ENCODE data around the gene LIPE.
"Not testable (repeated sequence)": the region's sequence is repeated elsewhere in the genome, so short reads cannot be mapped to it uniquely, and the experiment has no call there.

Gene LIPE, protein sequence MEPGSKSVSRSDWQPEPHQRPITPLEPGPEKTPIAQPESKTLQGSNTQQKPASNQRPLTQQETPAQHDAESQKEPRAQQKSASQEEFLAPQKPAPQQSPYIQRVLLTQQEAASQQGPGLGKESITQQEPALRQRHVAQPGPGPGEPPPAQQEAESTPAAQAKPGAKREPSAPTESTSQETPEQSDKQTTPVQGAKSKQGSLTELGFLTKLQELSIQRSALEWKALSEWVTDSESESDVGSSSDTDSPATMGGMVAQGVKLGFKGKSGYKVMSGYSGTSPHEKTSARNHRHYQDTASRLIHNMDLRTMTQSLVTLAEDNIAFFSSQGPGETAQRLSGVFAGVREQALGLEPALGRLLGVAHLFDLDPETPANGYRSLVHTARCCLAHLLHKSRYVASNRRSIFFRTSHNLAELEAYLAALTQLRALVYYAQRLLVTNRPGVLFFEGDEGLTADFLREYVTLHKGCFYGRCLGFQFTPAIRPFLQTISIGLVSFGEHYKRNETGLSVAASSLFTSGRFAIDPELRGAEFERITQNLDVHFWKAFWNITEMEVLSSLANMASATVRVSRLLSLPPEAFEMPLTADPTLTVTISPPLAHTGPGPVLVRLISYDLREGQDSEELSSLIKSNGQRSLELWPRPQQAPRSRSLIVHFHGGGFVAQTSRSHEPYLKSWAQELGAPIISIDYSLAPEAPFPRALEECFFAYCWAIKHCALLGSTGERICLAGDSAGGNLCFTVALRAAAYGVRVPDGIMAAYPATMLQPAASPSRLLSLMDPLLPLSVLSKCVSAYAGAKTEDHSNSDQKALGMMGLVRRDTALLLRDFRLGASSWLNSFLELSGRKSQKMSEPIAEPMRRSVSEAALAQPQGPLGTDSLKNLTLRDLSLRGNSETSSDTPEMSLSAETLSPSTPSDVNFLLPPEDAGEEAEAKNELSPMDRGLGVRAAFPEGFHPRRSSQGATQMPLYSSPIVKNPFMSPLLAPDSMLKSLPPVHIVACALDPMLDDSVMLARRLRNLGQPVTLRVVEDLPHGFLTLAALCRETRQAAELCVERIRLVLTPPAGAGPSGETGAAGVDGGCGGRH

DNA sequence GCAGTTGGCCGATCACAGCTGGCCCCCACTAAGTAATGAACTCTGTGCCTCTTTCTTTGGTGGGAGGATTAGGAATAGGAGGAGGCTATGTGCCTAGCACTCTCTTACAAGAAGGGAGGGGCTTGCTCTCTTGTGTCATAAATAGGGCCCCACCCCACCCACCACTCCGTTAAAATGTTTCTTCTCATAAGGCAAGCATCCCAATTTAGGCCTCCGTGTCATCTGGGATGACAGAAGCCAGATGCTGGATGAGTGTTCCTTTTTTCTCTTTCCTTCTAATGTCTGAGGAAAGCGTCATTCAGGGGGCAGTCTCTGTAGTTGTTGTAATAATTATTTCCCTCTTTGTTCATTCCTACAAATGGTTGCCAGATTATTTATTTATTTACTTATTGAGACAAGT, at the start of gene LIPE:
TSS of gene LIPE (minus strand) at position 76 of the 400 bp plus-strand sequence. CDS start 239 bp downstream, outside the sequence.
- DNase-seq (ENCODE audit: low read depth in 2 of 2, low spot score in 1 of 2): no peak

DNA sequence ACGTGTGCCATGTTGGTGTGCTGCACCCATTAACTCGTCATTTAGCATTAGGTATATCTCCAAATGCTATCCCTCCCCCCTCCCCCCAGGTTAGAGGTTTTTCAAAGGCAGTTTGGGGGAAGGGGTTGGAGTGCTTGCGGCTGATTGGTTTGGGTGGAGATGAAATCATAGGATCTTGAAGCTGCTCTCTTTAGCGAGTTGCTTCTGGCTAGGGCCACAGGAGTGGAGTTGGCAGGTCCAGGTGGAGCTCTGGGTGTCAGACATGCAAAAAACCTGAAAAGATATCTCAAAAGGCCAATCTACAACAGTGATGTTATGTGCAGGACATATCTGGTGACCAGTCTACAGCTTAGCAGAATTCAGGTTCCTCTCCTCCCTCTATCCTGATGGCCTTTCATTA, 48.2 kb upstream of the LIPE start:
- DNase-seq (ENCODE audit: low read depth in 2 of 2, low spot score in 1 of 2): no peak

DNA sequence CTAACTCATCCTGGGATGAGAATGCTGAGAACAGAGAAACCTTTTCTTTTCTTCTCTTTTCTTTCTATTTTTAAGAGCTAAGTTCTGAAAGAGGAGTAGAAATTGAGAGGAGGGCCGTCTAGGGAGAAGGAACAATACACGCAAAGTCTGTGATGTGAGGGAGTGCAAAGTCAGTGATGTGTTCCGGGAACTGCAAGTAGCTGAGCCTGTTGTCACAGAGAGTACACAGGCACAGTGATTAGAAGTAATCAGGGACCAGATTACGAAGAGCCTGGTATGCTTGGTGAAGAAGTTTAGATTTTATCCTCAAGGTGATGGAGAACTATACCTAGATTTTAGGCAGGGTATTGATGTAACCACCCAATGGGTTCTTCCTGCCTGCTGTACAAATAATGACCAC, 47.6 kb upstream of the LIPE start:
- DNase-seq (ENCODE audit: low read depth in 2 of 2, low spot score in 1 of 2): no peak

DNA sequence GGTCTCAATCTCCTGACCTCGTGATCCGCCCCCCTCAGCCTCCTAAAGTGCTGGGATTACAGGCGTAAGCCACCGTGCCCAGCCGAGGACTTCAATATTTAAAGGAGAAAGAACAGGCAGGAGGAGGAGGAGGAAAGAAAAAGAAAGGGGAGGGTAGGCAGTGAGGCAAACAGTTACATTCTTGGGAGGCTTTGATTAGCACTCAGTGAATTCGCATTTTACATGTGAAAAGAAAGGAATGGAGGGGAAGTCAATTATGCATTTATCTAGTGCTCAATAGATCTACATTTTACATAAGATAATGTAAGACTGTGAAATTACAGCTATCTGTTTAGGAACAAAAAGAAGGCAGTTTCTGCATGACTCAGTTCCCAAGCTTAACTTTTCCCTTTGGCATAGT, 46.5 kb upstream of the LIPE start:
- no peak for DNase-seq (ENCODE audit: low read depth in 2 of 2, low spot score in 1 of 2)

DNA sequence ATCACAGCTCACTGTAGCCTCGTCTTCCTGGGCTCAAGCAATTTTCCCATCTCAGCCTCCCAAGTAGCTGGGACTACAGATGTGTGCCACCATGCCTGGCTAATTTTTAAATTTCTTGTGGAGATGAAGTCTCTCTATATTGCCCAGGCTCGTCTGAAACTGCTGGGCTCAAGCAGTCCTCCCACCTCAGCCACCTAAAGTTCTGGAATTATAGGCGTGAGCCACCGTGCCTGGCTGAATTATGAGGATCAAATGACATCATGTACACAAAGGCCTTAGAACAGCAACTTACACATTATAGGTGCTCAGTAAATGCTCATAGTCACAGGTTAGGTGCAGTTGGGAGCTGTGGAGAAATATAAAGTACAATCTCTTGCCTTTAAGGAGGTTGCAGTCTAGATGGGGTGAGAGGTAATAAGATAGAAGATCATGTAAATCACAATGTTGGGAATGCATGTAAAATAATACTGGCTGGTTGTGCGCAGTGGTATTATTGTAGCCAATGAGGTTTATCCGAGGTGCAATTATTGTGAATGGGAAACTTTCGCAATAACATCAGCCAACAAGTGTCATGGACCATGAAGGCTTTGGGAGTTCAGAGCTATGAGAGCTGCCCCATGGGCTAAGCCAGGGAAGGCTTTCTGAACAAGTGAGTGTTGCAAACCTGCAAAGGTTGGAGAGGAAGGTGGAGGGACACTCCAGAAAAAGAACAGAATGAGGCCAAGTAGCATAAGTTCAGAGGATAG, 45.4 kb upstream of the LIPE start:
- no peak for DNase-seq (ENCODE audit: low read depth in 2 of 2, low spot score in 1 of 2)

DNA sequence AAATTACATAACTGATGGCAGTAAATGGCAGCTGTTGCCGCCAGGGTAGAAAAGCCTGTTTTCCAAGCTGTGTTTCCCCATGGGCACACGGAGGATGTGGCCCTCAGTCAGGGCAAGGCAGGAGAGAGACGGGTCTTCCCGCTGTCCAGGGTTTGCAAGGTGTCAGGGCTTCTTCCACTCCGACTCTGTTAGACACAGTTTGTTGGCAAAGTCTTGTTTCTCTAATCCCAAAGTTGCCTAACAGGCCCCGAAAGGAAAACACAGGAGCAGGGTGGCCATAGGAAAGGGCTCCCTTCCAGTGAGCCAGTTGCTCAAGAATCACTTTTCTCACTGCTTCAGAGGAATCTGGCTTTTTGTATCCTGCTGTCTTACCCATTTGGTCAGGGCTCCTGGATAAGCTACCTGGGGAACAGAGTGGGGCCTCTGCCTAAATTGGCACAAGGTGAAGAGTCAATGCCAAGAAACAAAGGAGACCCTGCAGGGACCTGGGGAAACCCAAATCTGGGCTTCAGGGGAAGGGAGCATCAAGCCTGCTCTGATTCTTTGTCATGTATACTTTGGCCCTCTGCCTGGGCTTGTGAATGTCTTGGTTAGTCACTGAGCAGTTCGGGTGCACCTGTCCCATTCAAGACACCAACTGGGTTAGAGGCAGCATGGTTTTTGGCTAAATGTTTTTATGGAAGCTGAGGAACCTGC, 44.5 kb upstream of the LIPE start:
- no peak for DNase-seq (ENCODE audit: low read depth in 2 of 2, low spot score in 1 of 2)

DNA sequence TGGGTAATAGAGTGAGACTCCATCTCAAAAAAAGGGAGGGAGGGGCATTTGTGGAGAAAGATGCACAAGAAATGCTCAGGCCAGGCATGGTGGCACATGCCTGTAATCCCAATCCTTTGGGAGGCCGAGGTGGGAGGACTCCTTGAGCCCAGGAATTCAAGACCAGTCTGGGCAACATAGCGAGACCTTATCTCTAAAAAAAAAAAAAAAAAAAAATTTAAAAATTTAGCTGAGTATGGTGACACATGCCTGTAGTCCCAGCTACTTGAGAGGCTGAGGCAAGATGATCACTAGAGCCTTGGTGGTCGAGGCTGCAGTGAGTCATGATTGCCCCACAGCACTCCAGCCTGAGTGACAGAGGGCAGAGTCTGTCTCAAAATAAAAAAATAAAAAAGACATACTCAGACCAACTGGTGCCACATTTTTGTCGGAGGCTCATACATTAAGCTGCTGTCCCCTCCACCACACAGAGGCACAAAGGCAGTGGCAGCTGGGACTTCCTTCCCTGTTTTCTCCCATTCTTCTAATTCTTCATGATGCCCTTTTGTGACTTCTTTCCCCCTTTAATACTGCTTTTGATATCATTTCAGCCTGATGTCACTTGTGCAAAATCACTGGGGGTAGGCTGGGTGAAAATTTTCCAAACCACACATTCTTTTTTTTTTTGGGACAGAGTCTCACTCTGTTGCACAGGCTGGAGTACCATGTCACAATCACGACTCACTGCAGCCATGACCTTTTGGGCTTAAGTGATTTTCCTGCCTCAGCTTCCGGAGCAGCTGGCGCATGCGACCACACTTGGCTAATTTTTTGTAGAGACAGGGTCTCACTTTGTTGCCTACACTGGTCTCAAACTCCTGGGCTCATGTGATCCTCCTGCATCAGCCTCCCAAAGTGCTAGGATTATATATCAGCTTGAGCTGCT, 42.4 kb upstream of the LIPE start:
- no peak for DNase-seq (ENCODE audit: low read depth in 2 of 2, low spot score in 1 of 2)

DNA sequence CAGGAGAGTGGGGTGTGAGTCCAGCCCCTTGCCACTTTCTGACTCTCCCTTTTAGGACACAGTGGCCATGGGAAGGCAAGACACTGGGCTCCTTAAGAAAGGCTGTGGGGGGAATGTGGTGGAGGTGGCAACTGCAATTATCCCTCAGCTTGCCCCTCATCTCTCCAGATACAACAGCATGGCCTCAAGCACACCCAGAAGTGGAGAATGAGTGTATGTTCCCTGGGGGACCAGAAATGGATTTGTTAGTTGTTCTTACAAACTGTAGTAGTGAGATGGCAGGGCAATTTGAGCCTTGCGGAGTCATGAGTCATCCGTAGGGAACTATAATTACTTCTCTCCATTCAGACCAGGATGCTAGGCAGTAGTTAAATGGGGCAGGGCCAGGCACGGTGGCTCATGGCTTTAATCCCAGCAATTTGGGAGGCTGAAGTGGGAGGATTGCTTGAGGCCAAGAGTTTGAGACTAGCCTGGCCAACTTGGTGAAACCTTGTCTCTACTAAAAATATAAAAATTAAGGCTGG, 41.1 kb upstream of the LIPE start:
- DNase-seq (ENCODE audit: low read depth in 2 of 2, low spot score in 1 of 2): no peak

DNA sequence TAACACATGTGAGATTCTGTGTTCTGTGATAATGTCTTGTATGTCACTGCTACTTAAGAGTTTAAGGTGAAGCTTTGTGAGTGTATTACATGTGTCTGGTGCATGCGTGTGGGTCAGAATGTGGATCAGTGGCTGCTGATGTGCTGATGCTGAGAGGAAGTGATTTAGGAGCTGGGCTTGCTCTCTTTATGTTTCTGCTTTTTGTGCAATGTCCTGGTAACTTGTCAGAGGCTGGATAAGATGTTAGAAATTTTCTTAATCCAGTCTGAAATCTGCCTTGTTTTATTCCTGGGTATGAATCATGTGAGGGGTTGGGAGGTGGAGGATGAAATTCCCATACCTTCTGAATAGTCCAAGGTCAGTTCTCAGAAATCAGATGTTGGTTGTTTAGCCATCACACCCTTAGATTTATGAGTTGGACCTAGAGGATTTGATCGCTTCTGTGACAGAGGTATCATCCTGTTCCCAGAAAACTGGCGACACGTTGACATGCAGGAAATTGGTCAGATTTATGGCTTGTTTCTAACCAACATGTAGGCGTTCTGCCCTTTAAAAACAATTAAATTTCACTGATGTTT, 40.1 kb upstream of the LIPE start:
- no peak for DNase-seq (ENCODE audit: low read depth in 2 of 2, low spot score in 1 of 2)

DNA sequence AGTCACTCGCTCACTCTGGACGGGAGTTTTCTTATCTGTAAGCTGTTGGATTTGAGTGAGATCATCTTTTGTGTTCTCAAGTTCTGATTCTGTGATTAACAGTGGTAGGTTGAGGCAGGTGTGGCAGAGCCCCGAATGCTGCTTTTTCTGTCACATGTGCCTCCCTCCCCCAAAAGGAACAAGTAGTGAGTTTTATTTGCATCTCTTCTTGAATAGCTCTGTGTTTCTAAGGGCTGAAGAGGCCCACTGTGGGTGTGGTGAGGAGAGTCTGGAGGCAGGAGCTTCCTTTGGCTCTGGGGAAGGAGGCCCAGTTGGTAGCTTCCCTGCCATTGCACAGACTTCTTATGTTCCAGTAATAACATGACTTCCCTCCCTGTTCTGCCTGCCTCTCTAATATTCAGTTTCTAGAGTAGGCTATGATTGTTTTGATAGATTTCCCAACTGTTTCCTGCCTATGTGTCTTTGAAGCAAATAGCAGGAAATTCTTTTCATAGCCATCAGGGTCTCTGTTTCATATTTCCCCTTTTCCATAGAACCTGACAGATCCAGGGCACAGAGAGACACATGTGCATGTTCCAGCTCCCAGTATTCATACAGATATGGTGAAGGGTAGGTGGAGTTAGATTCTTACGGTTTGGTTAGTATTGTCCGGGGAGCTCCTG, 39.5 kb upstream of the LIPE start:
- no peak for DNase-seq (ENCODE audit: low read depth in 2 of 2, low spot score in 1 of 2)

DNA sequence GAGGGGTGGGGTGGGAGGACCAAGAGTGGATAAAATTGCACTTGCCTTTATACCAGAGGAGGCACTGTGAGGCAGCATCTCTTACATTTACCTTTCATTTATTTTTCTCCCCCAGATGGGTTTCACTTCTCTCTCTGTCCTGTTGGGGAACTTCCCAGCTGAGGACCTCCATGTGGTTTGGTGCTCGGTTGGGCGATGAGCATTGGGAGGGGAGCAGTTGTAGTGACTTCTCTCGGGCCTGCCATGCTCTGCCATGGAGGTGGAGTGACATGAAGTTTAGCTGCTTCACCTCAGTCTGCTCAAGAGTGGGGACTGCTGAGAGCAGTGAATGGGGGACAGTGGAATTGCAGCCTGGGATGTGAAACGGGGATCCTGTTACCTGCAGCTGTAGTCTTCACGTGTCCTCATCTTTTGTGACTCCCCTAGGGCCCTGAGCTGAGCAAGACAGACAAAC, 38.7 kb upstream of the LIPE start:
- DNase-seq (ENCODE audit: low read depth in 2 of 2, low spot score in 1 of 2): no peak

DNA sequence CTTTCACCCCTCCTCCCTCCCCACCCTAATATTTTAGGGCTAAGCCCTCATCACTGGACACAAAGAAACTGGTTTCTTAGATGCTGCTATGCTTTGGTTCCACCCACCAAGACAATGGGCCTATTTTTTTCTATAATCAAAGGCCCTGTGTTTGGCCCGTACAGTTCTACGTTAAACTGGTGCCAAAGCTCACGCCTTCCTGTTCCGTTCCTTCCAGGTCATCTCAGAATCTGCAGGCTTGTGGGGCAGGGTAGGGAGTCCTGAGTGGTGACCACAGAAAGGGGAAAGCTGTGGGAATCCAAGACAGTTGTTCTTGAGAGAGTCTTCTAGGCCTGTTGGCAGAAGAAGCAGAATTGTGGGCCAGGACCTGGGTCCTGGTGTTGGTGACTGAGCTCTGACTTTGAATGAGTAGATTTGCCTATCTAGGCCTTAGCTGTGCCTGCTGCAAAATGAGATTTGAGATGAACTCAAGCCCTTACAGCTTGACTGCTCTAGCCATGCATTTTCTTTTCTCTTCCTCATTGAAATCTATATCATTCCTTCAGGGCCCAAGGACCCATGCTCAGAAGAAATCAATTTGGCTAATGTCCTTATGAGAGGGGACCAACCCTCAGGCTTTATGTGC, 34.6 kb upstream of the LIPE start:
- no peak for DNase-seq (ENCODE audit: low read depth in 2 of 2, low spot score in 1 of 2)

DNA sequence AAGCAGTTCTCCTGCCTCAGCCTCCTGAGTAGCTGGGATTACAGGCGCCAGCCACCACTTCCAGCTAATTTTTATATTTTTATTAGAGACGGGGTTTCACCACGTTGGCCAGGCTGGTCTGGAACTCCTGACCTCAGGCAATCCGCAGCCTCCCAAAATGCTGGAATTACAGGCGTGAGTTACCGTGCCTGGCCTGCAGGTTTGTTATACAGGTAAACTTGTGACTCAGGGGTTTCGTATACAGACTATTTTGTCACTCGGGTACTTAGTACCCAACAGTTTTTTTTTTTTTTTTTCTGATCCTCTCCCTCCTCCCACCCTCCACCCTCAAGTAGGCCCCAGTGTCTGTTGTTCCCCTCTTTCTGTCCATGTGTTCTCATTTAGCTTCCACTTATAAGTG, 34.0 kb upstream of the LIPE start:
- not testable (repeated sequence) for DNase-seq (ENCODE audit: low read depth in 2 of 2, low spot score in 1 of 2)

DNA sequence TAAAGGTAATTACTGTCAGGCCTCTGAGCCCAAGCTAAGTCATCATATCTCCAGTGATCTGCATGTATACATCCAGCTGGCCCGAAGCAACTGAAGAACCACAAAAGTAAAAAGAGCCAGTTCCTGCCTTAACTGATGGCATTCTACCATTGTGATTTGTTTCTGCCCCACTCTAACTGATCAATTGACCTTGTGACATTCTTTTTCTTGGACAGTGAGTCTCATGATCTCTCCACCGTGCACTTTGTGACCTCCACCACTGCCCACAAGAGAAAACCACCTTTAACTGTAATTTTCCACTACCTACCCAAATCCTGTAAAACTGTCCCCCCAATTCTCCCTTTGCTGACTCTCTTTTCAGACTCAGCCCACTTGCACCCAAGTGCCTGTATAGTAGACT, 32.7 kb upstream of the LIPE start:
- DNase-seq (ENCODE audit: low read depth in 2 of 2, low spot score in 1 of 2): no peak

DNA sequence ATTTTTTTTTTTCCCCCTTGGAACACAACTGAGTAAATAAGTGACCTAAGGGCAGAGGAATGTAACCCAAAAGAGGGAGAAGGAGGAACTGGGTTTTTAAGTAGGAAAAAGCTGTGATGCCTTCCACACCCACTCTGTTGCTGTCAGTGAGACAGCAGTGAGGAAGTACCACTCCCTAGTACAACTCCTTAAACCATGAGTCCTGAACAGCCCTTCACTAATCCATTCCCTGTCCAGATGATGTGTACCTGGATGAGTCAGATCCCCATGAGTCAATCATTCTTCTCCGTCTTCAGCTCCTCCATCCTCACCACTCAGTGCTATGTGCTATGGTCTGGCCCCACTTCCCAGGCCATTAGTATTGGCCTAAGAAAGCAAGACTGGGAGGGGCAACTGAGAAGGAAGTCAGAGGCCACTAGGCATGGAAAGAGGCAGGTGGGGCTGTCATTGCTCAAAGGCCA, 28.5 kb upstream of the LIPE start:
- no peak for DNase-seq (ENCODE audit: low read depth in 2 of 2, low spot score in 1 of 2)

DNA sequence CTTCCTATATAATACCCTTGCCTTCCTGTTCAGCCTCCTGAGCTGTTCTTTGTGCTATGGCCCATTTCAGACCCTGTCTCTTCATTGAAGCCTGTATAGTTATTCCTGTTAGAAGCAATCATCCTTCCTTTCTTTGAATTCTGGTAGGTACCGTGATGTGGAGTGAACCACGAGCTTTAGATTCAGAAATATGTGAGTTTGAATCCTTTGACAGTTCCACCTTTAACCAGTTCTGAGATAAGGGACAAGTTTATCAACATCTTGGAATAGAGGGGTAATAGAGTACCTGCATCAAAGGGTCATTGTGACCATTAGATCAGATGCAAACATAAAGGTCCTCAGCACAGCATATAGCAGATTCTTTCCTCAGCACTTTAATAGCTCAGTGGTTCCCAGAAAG, 27.9 kb upstream of the LIPE start:
- DNase-seq (ENCODE audit: low read depth in 2 of 2, low spot score in 1 of 2): no peak

DNA sequence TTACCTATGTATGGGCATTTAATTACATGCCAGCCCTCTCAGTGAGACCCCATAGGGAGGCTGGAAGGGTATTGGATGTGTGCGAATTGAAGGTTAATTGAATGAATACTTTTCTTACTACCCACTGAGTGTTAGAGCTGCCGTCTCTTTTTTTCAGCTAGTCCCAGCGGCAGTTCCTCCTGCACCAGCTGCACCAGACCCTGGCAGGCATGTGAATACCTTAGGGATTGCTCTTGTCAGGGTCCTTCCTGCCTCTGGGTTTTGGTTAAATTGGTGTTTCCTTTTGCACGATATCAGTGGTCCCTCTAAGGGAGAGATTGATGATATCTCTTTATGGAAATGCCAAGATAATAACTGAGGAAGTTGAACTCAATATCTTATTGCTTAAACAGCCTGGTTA, 25.4 kb upstream of the LIPE start:
- DNase-seq (ENCODE audit: low read depth in 2 of 2, low spot score in 1 of 2): no peak
